Stimulated activated CD8-positive, alpha-beta memory T cell treated with anti-CD3 and anti-CD28 coated beads, Interleukin-4, amount 100 ng/mL, for 48 hours (primary cell): ENCODE data around the gene PLA2G2E.
"Not testable (repeated sequence)": the region's sequence is repeated elsewhere in the genome, so short reads cannot be mapped to it uniquely, and the experiment has no call there.

Experiments used
- DNase-seq: peaks from one replicate; pipeline ENCODE4 v3.0.0-alpha.2; 2020

Gene PLA2G2E

DNA sequence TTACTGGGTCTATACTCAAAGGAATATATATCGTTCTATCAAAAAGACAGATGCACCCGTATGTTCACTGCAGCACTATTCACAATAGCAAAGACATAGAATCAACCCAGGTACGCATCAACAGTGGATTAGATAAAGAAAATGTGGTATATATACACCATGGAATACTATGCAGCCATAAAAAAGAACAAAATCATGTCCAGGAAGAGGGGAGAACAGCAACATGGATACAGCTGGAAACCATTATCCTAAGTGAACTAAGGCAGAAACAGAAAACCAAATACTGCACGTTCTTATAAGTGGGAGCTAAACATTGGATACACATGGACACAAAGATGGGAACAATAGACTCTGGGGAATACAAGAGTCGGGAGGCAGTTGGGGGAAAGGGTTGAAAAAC lies 42.6 kb downstream of the PLA2G2E start:
- DNase-seq = not testable (repeated sequence)

DNA sequence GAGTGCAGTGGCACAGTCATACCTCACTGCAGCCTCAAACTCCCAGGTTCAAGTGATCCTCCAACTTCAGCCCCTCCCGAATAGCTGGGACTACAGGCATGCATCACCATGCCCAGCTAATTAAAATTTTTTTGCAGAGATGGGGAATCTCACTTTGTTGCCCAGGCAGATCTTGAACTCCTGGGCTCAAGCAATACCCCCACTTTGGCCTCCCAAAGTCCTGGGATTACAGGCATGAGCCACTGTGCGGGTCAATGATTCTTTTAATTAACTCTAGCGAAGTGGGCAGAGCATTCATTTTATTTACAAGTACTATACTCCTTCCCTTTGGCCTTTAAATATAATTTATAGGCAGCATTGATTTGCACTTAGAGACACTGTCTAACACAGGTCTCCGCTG lies 43.8 kb downstream of the PLA2G2E start:
- DNase-seq = no peak

- DNase-seq = no peak
Measured at GRCh38 chr1:19879227-19879626, 44.2 kb downstream of the PLA2G2E start.

DNA sequence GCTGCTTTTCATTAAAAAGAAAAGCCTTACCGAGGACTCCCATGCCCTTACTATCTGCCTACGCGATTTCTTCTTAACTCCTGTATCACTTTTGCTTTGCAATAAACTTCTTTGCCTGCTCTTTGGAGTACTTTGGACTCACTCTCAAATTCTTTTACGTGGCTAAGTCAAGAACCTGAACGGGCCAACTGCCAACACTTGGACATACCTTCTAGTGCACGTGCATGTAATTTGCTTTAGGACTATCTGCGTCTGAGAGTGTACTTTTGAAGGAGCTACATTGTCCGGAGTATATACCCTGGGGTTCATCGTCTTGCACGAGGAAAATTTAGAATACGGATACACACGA lies 44.8 kb downstream of the PLA2G2E start:
- no peak for DNase-seq

GRCh38 chr1:19877821-19878636 lies 45.4 kb downstream of the PLA2G2E start:
- DNase-seq = no peak

- DNase-seq = no peak
Measured at GRCh38 chr1:19877181-19877750, 46.2 kb downstream of the PLA2G2E start.

DNA sequence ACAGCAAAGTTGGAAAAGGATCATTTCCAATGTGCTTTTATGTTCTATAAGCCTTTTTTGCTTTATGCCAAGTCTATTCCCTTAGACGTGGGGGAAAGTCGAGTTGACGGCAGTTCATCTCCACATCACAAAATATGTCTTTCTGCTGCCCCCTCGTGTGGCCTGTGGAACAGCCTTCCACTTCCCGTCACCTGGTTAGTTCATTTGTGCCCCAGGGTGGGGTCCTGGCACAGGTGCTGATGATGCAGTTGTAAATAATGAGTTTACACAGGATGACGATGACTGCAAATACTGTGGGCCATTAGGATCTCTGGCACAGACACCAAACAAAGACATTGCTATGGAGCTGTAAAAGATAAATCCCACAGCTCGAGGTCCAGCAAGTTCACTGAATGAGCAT lies 51.2 kb downstream of the PLA2G2E start:
- no peak for DNase-seq
